NCI-H2196 treated with DMSO at 0.1 percent for 48 hours (cell line): Measurements from ENCODE around the gene CPNE6.
A peak's percentile ranks its signal among the peaks of the same experiment; 100 is the strongest.
"Not testable (repeated sequence)": the region's sequence is repeated elsewhere in the genome, so short reads cannot be mapped to it uniquely, and the experiment has no call there.

Source experiments
- DNase-seq: peaks from one replicate; lab custom pipeline; 2025; ENCODE audit not compliant: unreplicated experiment; lab: John Stamatoyannopoulos, UW

CPNE6 gene

GRCh38 chr14:24071144-24071697 is at the start of gene CPNE6:
Gene CPNE6, plus strand, starts transcription at chr14:24071562. Its CDS starts 1,375 bp downstream, at chr14:24072937.
- no peak for DNase-seq

GRCh38 chr14:24024939-24025418 is 46.4 kb upstream of the CPNE6 start:
- not testable (repeated sequence) for DNase-seq

GRCh38 chr14:24029687-24030086 is 41.7 kb upstream of the CPNE6 start:
- DNase-seq: not testable (repeated sequence)

DNA sequence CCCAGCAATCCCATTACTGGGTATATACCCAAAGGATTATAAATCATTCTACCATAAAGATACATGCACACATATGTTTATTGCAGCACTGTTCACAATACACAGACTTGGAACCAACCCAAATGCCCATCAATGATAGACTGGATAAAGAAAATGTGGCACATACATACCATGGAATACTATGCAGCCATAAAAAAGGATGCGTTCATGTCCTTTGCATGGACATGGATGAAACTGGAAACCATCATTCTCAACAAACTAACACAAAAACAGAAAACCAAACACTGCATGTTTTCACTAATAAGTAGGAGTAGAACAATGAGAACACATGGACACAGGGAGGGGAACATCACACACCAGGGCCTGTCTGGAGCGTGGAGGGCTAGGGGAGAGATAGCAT is 40.0 kb upstream of the CPNE6 start:
- DNase-seq: not testable (repeated sequence)

GRCh38 chr14:24032727-24033418 is 38.5 kb upstream of the CPNE6 start:
- no peak for DNase-seq

DNA sequence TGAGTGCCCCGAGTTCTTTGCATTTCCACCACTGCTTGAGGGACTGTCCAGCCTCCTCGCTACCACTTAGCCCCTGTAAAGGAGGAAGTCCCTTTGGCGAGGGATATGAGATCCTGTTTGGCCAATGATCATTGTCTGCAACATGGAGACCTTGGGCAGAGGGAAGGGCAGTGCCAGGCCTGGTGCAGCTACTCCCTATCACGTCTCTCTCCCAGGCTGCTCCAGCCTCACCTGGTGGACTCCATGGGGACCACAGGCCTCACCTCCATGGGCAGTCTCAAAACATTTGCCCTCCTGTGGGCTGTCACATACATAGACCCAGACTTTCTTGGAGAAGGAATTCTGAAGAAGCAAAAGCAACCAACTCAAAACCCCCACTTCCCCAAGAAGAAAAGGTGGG is 35.6 kb upstream of the CPNE6 start:
- DNase-seq: not testable (repeated sequence)

DNA sequence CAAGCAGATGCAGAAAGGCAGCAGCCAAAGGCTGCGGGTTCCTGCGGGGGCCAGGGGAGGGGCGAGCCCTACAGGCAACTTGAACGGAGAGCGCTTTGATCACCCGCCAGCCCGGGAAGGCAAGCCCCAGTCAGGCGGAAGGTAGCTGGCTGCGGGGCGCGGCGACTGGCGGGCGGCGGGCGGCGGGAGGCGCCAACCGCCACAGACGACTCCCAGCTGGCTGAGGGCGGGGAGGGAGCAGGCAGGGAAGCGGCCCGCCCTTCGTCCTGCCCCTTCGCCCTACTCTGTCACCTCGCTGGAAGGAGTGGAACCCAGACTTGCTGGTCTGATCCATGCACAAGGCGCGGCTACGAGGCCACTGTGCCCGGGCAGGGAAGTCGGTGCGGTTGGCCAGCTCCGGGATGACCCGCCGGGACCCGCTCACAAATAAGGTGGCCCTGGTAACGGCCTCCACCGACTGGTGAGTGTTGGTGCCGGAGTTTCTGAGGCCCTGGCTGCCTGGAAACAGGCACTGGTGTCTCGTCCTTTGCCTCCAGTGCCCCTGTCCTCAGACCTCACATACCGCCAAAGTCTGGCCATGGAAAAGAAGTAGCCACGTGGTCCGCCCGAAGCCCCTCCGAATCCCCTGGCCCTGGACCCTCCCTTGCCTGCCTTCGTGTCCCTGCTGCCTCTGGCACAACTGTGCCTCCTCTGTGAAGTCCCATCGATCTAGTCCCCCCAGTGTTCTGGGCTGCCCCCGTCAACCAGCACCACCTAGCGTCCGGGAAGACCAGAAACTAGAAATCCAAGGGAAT is 35.0 kb upstream of the CPNE6 start:
- peak; percentile 65 for DNase-seq

DNA sequence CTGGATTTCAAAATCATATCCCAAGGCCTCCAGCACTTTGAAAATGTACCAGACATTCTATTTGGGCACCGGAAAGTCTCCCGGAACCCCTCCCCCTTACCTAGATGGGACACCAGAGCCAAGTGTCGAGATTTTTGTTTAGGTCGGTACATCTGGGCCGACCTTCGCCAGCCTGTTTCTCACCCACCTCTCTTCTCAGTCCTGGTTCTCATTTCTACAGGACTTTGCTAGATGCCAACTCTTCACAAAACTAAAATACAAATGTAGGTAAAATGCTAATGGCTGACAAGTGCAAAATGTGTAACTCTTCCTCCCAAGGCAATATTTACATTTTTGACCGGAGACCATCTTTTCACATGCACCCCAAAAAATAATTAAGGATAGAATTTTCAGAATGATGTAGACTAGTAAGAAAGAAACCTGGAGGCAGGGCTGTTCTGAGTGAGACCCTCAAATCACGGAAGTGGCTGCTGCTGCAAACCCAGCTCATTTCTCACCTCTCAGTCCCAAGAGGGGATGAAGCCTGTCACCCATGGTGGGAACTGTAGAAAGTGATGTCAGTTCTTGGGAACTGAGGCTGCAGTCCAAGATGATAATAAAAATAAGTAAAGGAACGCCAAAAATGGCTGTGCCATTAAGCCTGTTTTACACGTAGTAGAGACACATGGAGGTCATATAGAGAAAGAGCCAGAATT is 34.3 kb upstream of the CPNE6 start:
- not testable (repeated sequence) for DNase-seq

DNA sequence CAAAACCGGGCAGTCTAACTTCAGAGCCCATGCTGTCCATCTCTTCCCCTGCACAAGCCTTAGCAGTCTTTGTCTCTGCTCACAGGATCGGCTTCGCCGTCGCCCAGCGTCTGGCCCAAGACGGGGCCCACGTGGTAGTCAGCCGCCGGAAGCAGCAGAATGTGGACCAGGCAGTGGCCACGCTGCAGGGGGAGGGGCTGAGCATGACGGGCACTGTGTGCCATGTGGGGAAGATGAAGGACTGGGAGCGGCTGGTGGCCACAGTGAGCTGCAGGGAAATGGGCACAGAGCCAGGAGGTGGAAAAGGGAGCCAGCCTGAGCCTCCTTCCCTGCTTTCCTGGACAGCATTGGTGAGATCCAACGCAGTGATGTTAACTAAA is 33.7 kb upstream of the CPNE6 start:
- DNase-seq: no peak

DNA sequence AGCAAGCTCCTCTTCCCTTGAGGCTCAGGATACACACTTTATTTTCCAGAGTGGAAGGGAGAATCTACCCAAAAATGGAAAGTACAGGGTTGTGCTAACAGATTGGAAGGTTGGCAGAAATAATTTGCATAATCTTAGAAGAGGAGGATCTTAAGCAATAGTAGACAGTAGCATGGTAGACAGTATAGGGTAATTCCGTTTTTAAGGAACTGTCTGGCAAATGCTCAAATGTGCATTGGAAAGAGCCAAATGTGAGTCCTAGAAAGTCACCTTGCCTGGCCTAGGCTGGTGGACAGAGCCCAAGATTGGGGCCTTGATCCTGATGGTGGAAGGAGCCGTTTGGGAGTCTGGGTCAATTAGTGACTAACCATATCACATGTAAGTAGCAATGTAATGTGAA is 32.7 kb upstream of the CPNE6 start:
- no peak for DNase-seq

- DNase-seq: no peak
Observed at GRCh38 chr14:24040692-24041091, 30.7 kb upstream of the CPNE6 start.

DNA sequence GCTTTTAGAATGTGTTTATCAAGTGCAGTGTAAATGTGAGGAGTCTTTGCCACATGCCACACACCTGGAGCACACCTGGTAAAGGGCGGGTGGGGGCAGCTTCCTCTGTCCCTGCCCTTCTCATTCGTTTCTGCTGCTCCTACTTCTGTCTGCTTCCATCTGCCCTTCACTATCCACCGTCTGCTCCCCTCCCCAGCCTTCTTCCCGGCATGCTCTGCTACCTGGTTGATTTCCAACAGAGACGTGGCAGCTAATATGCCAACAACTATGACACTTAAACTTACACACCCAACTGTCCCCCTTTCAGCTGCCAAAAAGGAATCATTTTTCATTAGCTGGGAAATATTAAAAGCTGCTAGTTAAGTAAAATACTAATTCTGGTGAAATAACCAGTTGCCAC is 28.6 kb upstream of the CPNE6 start:
- no peak for DNase-seq

DNA sequence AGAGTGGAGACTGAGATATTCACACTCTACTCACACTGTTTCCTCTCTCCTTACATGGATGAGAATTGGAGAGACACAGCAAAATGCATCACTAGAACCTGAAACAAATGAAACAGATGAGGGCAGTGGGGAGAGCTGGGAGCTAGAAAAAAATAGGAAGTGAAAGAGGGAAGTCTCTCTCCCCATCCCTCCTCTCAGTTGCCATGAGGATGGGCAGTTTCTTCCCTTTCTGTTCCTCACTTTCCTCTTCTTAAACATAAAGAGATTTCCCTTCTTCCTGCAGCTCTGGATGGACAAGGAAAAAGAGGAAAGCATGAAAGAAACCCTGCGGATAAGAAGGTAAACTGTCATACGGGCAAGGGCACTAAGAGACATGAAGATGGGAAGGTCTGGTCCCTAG is 22.4 kb upstream of the CPNE6 start:
- not testable (repeated sequence) for DNase-seq

- not testable (repeated sequence) for DNase-seq
Observed at GRCh38 chr14:24050753-24051152, 20.6 kb upstream of the CPNE6 start.

DNA sequence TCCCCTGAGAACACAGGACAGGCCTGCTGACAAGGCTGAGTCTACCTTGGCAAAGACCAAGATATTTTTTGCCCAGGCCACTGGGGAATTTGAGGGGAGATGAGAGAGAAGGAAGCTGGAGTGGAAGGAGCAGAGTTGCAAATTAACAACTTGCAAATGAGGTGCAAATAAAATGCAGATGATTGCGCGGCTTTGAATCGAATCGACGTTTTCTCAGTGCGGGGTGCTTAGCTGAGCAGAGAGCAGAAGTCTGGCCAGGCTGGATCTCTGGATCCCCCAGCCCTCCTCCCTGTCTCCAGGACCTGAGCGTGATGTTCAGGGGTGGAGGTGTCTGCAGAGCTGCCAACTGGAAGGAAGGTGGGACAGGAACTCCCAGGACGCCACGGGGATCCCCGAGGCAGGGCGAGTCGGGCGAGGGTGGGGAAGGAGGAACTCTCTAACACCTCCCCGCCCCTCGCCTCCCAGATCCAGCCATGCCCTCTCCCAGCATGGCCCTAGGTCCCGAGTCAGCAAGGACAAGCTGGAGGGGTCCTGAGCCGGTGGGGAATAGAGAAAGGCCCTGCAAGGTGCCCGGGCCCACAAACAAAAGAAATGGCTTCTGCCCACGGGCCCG is 20.1 kb upstream of the CPNE6 start:
- DNase-seq: no peak

DNA sequence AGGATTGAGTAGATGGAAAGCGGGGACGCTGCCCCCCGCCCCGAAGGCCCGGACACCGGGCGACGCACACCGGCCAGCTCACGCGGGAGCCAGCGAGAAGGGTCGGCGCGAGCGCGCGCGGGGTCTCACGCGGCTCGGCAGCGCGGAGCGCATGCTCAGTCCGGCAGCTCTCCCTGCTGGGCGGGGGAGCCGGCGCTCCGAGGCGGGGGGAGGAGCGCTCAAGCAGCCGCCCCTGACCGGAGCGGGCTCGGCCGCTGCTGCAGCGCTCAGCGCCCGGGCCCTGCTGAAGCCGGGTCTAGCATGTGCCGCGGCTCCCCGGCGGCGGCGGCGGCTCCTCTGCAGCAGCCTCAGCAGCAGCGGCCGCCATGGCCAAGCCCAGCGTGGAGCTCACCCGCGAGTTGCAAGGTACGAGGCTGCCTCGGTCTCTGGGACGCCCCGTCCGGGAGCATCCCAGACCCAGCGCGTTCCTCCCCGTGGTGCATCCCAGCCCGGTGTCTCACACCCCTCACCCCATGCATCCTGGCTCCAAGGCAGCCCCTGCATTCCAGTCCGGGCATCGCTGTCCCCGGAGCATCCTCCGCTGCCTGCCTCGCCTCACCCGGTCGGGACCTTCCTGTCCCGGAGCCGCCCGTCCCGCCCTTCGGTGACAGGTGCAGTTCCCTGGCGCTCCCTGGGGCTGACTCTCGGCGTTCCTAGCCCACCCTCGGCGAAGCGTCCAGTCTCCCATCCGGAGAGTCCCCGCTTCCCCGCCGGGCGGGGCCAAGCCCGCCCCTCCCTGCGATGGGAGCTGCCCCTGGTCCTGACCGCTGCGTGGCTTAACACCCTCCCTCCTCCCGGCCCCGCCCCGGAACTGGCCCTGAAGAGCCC is 19.3 kb upstream of the CPNE6 start, which contains the start of gene CARMIL3:
Gene CARMIL3, plus strand, starts transcription at position 221 of the 867 bp plus-strand sequence. Its CDS starts 145 bp downstream, at position 366.
- peak; percentile 44 for DNase-seq

GRCh38 chr14:24052656-24053547 is 18.5 kb upstream of the CPNE6 start:
- DNase-seq: no peak

DNA sequence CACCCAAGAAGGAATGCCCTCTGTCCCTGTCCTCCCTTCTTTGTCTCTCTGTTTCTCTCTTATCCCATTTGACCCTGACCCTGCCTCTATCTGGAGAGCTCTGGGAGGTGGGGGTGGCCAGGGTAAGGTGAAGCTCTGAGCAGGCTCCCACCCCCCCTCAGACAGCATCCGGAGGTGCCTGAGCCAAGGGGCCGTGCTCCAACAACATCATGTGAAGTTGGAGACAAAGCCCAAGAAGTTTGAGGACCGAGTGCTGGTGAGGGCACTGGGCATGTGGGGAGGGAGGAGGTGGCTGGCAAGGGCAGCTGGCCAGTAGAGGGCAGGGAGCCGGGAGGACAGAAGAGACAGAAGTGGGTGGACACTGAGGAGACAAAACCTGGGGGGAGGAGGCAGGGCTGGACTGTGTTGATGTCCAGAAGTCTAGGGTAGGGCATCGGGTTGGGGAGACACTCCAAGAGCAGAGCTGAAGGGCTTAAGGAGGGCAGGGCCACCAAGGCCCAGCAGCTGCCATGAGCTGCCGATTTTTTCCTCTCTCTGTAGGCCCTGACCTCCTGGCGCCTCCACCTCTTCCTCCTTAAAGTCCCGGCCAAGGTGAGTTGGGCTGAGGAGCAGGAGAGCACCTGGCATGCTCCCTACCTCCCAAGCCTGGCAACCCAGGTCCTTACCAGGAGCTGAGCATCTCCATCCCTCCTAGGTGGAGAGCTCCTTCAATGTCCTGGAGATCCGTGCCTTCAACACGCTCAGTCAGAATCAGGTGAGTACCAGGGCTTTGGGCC is 17.6 kb upstream of the CPNE6 start:
- DNase-seq: no peak
